H9 (cell line): ENCODE measurements around the gene PSTPIP1. TPM values are rescaled to one million over a fixed set of nuclear protein-coding genes. Genes with fewer than 3 reads are reported as not detected.

Source experiments
- DNase-seq: peaks from one replicate; pipeline ENCODE4 v3.0.0-alpha.2; 2017
- H2AFZ ChIP-seq: one replicate; pipeline ENCODE4 v1.6.1; 2013; ENCODE audit warnings: mild to moderate bottlenecking, low read length, control low read depth, moderate library complexity
- H2AK5ac ChIP-seq: 2 replicates; pipeline ENCODE4 v1.6.1; 2013; ENCODE audit warnings: low read length, control low read depth, mixed read lengths; ENCODE audit not compliant: insufficient read length
- H2BK120ac ChIP-seq: one replicate; pipeline ENCODE4 v1.6.1; 2013; ENCODE audit warnings: low read depth, mild to moderate bottlenecking, low read length, control low read depth, inconsistent platforms; ENCODE audit not compliant: poor library complexity, severe bottlenecking
- H2BK12ac ChIP-seq: 2 replicates; pipeline ENCODE4 v1.6.1; 2013; ENCODE audit warnings: low read length, control low read depth, mixed read lengths, low read depth; ENCODE audit not compliant: insufficient read length
- H2BK15ac ChIP-seq: 2 replicates; pipeline ENCODE4 v1.6.1; 2013; ENCODE audit warnings: low read depth, low read length, control low read depth
- H2BK20ac ChIP-seq: one replicate; pipeline ENCODE4 v1.6.1; 2013; ENCODE audit warnings: low read depth, mild to moderate bottlenecking, low read length, control low read depth, inconsistent platforms; ENCODE audit not compliant: poor library complexity, severe bottlenecking
- H2BK5ac ChIP-seq: 2 replicates; pipeline ENCODE4 v1.6.1; 2013; ENCODE audit warnings: low read length, control low read depth, mixed read lengths; ENCODE audit not compliant: insufficient read length
- H3K14ac ChIP-seq: 2 replicates; pipeline ENCODE4 v1.6.1; 2013; ENCODE audit warnings: low read length, control low read depth; ENCODE audit not compliant: insufficient read depth
- H3K18ac ChIP-seq: 2 replicates; pipeline ENCODE4 v1.6.1; 2013; ENCODE audit warnings: low read depth, mild to moderate bottlenecking, mixed read lengths, low read length, control low read depth; ENCODE audit not compliant: insufficient read length
- H3K23ac ChIP-seq: 2 replicates; pipeline ENCODE4 v1.6.1; 2013; ENCODE audit warnings: low read length, control low read depth, mixed read lengths, low read depth; ENCODE audit not compliant: insufficient read length
- H3K23me2 ChIP-seq: 2 replicates; pipeline ENCODE4 v1.6.1; 2013; ENCODE audit warnings: low read depth, mild to moderate bottlenecking, mixed read lengths, low read length, control low read depth; ENCODE audit not compliant: insufficient read length, poor library complexity, severe bottlenecking
- H3K27ac ChIP-seq: 2 replicates; pipeline ENCODE4 v1.5.1; 2013; ENCODE audit warnings: low read length, control low read depth, mixed read lengths, low read depth; ENCODE audit not compliant: insufficient read length
- H3K27me3 ChIP-seq: 2 replicates; pipeline ENCODE4 v1.6.1; 2013; ENCODE audit warnings: low read length, control low read depth, inconsistent platforms; ENCODE audit not compliant: insufficient read depth
- H3K4ac ChIP-seq: 2 replicates; pipeline ENCODE4 v1.6.1; 2013; ENCODE audit warnings: low read depth, mild to moderate bottlenecking, control low read depth, inconsistent platforms, low read length, moderate library complexity
- H3K4me1 ChIP-seq: 2 replicates; pipeline ENCODE4 v1.6.1; 2013; ENCODE audit warnings: low read length, control low read depth, inconsistent platforms; ENCODE audit not compliant: insufficient read depth
- H3K4me2 ChIP-seq: 2 replicates; pipeline ENCODE4 v1.6.1; 2013; ENCODE audit warnings: low read length, control low read depth, mixed read lengths; ENCODE audit not compliant: insufficient read length, insufficient read depth
- H3K56ac ChIP-seq: 2 replicates; pipeline ENCODE4 v1.6.1; 2013; ENCODE audit warnings: low read depth, mild to moderate bottlenecking, mixed read lengths, low read length, control low read depth; ENCODE audit not compliant: insufficient read length
- H3K79me1 ChIP-seq: 2 replicates; pipeline ENCODE4 v1.6.1; 2013; ENCODE audit warnings: low read depth, mild to moderate bottlenecking, moderate library complexity, low read length, control low read depth, inconsistent platforms; ENCODE audit not compliant: insufficient read depth, poor library complexity, severe bottlenecking
- H3K79me2 ChIP-seq: 2 replicates; pipeline ENCODE4 v1.6.1; 2013; ENCODE audit warnings: low read length, control low read depth, inconsistent platforms; ENCODE audit not compliant: insufficient read depth
- H3K9ac ChIP-seq: 2 replicates; pipeline ENCODE4 v1.6.1; 2013; ENCODE audit warnings: low read length, control low read depth, mixed read lengths; ENCODE audit not compliant: insufficient read length; ENCODE audit errors: extremely low read depth
- H3K9me3 ChIP-seq: one replicate; pipeline ENCODE4 v1.6.1; 2013; ENCODE audit warnings: low read depth, low read length, inconsistent platforms; ENCODE audit not compliant: control insufficient read depth
- H3T11ph ChIP-seq: one replicate; pipeline ENCODE4 v1.6.1; 2013; ENCODE audit warnings: mild to moderate bottlenecking, low read length, control low read depth, inconsistent platforms
- H4K20me1 ChIP-seq: one replicate; pipeline ENCODE4 v1.6.1; 2013; ENCODE audit not compliant: control insufficient read depth, insufficient read length, insufficient read depth
- H4K5ac ChIP-seq: 2 replicates; pipeline ENCODE4 v1.6.1; 2013; ENCODE audit warnings: low read depth, mild to moderate bottlenecking, mixed read lengths, low read length, control low read depth; ENCODE audit not compliant: insufficient read length
- H4K8ac ChIP-seq: replicated peaks from 2 replicates; pipeline ENCODE4 v1.6.1; 2013; ENCODE audit warnings: low read length, control low read depth, mixed read lengths, low read depth; ENCODE audit not compliant: insufficient read length
- H4K91ac ChIP-seq: 2 replicates; pipeline ENCODE4 v1.6.1; 2013; ENCODE audit warnings: low read depth, mild to moderate bottlenecking, moderate library complexity, mixed read lengths, low read length, control low read depth; ENCODE audit not compliant: insufficient read length
- H3K27ac Mint-ChIP-seq, 3 experiments: 2 replicates in 2 of 3; 3 replicates in 1 of 3; pipeline ENCODE4 v1.8.0; 2020 to 2021; ENCODE audit warnings: mixed read lengths in 3 of 3, mild to moderate bottlenecking in 1 of 3, moderate library complexity in 1 of 3
- H3K27me3 Mint-ChIP-seq: 2 replicates; pipeline ENCODE4 v1.8.0; 2021; ENCODE audit warnings: low read depth, mild to moderate bottlenecking, moderate library complexity, mixed read lengths
- H3K36me3 Mint-ChIP-seq, 3 experiments: 2 replicates in 2 of 3; 3 replicates in 1 of 3; pipeline ENCODE4 v1.8.0; 2020 to 2021; ENCODE audit warnings: low read depth in 3 of 3, mixed read lengths in 3 of 3; ENCODE audit not compliant: insufficient read depth in 1 of 3
- H3K4me1 Mint-ChIP-seq, 2 experiments: 2 replicates each; pipeline ENCODE4 v1.8.0; 2020; ENCODE audit warnings: mixed read lengths in 2 of 2
- H3K4me3 Mint-ChIP-seq, 2 experiments: 2 replicates in 1 of 2; 3 replicates in 1 of 2; pipeline ENCODE4 v1.8.0; 2020 to 2021; ENCODE audit warnings: mild to moderate bottlenecking in 2 of 2, mixed read lengths in 2 of 2, moderate library complexity in 1 of 2
- H3K9me3 Mint-ChIP-seq, 2 experiments: 2 replicates in 1 of 2; 3 replicates in 1 of 2; pipeline ENCODE4 v1.8.0; 2020; ENCODE audit warnings: mild to moderate bottlenecking in 2 of 2, mixed read lengths in 2 of 2, moderate library complexity in 1 of 2
- CTCF ChIP-seq: fragments of 200-600 bp; sonication (generic); conservative IDR thresholded peaks from 3 replicates; pipeline ENCODE4 v1.8.0; 2021; ENCODE audit warnings: antibody characterized with exemption, mild to moderate bottlenecking
- WGBS: extraction: QIAGEN DNeasy Blood & Tissue Kit; methylation state at CpG from one replicate; pipeline ENCODE4 v1.1.7; 2013; ENCODE audit warnings: missing lambda C conversion rate, low lambda C conversion rate, mixed read lengths; ENCODE audit not compliant: insufficient read length; ENCODE audit errors: extremely low coverage; 5-methylcytosine and 5-hydroxymethylcytosine counted together
- total RNA-seq: library from RNA; stranded (reverse); gene quantifications from 2 replicates; pipeline ENCODE4 v1.2.1, GENCODE V29; 2021

The PSTPIP1 gene
- total RNA-seq, 1 experiment from 2014 or later = 1.8 TPM

- H3K27me3 Mint-ChIP-seq = no peaks in the 10 kb centered on the region
- no peak overlapping the region for H2AK5ac ChIP-seq
- no peak overlapping the region for H4K5ac ChIP-seq
- no peaks in the 10 kb centered on the region for H3K9me3 Mint-ChIP-seq
- no peak overlapping the region for H3K4me3 Mint-ChIP-seq
- H3K79me2 ChIP-seq = peaks cover 3% of the 10 kb centered on the region; the same call in 1 of the 2 replicates
- H3K4ac ChIP-seq = no peak overlapping the region
- no peak for DNase-seq
- no peak overlapping the region for H3K14ac ChIP-seq
- H2AFZ ChIP-seq = no peak overlapping the region
- no peak overlapping the region for H3K23ac ChIP-seq
- no peak overlapping the region for H4K91ac ChIP-seq
- H3K4me1 ChIP-seq = peaks cover 2% of the 10 kb centered on the region
- no peak overlapping the region for H3K27ac ChIP-seq
- TF ChIP-seq CTCF = no peak
- H2BK12ac ChIP-seq = no peak overlapping the region
- no peaks in the 10 kb centered on the region for H4K20me1 ChIP-seq
- no CpG with 5 or more reads among the region's 4 CpGs for WGBS
- H3K4me2 ChIP-seq = no peak overlapping the region
- H3K27me3 ChIP-seq = no peaks in the 10 kb centered on the region
- H3K18ac ChIP-seq = no peak overlapping the region
- no peak overlapping the region for H3K9ac ChIP-seq
- peaks cover 3% of the 10 kb centered on the region for H3K79me1 ChIP-seq
- H3K27ac Mint-ChIP-seq = no peak overlapping the region
- no peaks in the 10 kb centered on the region for H3K23me2 ChIP-seq
- no peak overlapping the region for H2BK5ac ChIP-seq
- H3K36me3 Mint-ChIP-seq = peaks cover 0 to 8% (median 7%) of the 10 kb centered on the region in 3 experiments; a peak in 3 of 7 replicates
- no peak overlapping the region for H3K56ac ChIP-seq
- H3K4me1 Mint-ChIP-seq = peaks cover 39 to 53% of the 10 kb centered on the region in 2 experiments
- H3T11ph ChIP-seq = no peak overlapping the region
- no peak overlapping the region for H2BK20ac ChIP-seq
- no peaks in the 10 kb centered on the region for H3K9me3 ChIP-seq
- H2BK15ac ChIP-seq = no peak overlapping the region
- no peak overlapping the region for H2BK120ac ChIP-seq
- H4K8ac ChIP-seq = no peak overlapping the region
These were observed 63.5 kb downstream of the PSTPIP1 start for GRCh38 chr15:77058468-77058867.
